Measurements from ENCODE around the gene ESRRG.

ESRRG gene

GRCh38 chr1:216690603-216691002 is 32.6 kb downstream of the ESRRG start:
- no peak overlapping the region for H3K4me3 ChIP-seq (ENCODE audit: control insufficient read depth, low read depth, low read length)
- DNase-seq (ENCODE audit: low read depth): no peak
- TF ChIP-seq CTCF (conservative IDR thresholded peaks at IDR 0.05; ENCODE audit: control insufficient read depth, insufficient read depth, low read depth, low read length): no peak

GRCh38 chr1:216688127-216688657 is 35.0 kb downstream of the ESRRG start:
- H3K4me3 ChIP-seq (ENCODE audit: control insufficient read depth, low read depth, low read length): no peak overlapping the region
- no peak for DNase-seq (ENCODE audit: low read depth)
- no peak for TF ChIP-seq CTCF (conservative IDR thresholded peaks at IDR 0.05; ENCODE audit: control insufficient read depth, insufficient read depth, low read depth, low read length)

GRCh38 chr1:216686860-216687766 is 36.1 kb downstream of the ESRRG start:
- DNase-seq (ENCODE audit: low read depth): no peak
- H3K4me3 ChIP-seq (ENCODE audit: control insufficient read depth, low read depth, low read length): no peak overlapping the region
- TF ChIP-seq CTCF (conservative IDR thresholded peaks at IDR 0.05; ENCODE audit: control insufficient read depth, insufficient read depth, low read depth, low read length): no peak

GRCh38 chr1:216682752-216683151 is 40.5 kb downstream of the ESRRG start:
- no peak for TF ChIP-seq CTCF (conservative IDR thresholded peaks at IDR 0.05; ENCODE audit: control insufficient read depth, insufficient read depth, low read depth, low read length)
- no peak for DNase-seq (ENCODE audit: low read depth)
- no peak overlapping the region for H3K4me3 ChIP-seq (ENCODE audit: control insufficient read depth, low read depth, low read length)

GRCh38 chr1:216679108-216679507 is 44.1 kb downstream of the ESRRG start:
- no peak overlapping the region for H3K4me3 ChIP-seq (ENCODE audit: control insufficient read depth, low read depth, low read length)
- TF ChIP-seq CTCF (conservative IDR thresholded peaks at IDR 0.05; ENCODE audit: control insufficient read depth, insufficient read depth, low read depth, low read length): no peak
- no peak for DNase-seq (ENCODE audit: low read depth)

GRCh38 chr1:216670118-216670883 is 52.9 kb downstream of the ESRRG start:
- no peak for DNase-seq (ENCODE audit: low read depth)
- no peak overlapping the region for H3K4me3 ChIP-seq (ENCODE audit: control insufficient read depth, low read depth, low read length)
- TF ChIP-seq CTCF (conservative IDR thresholded peaks at IDR 0.05; ENCODE audit: control insufficient read depth, insufficient read depth, low read depth, low read length): no peak
